ENCODE data around the gene TMED1. TPM values are rescaled to one million over a fixed set of nuclear protein-coding genes. Genes with fewer than 3 reads are reported as not detected.
"Not testable (repeated sequence)": the region's sequence is repeated elsewhere in the genome, so short reads cannot be mapped to it uniquely, and the experiment has no call there.

TMED1 gene
- total RNA-seq, result 43.1 and 60.6 TPM in 2 replicates

GRCh38 chr19:10835754-10836478, at the start of gene TMED1:
Gene TMED1 (minus strand): TSS chr19:10836212. CDS start chr19:10836191, 21 bp downstream.
- DNase-seq, result peak; percentile 100

GRCh38 chr19:10885201-10886169, 49.5 kb upstream of the TMED1 start:
- DNase-seq, result peak; percentile 28

GRCh38 chr19:10884274-10884673, 48.3 kb upstream of the TMED1 start:
- no peak for DNase-seq

GRCh38 chr19:10882108-10882457, 46.1 kb upstream of the TMED1 start:
- no peak for DNase-seq

GRCh38 chr19:10881403-10882107, 45.5 kb upstream of the TMED1 start:
- DNase-seq, result no peak

GRCh38 chr19:10878253-10878652, 42.2 kb upstream of the TMED1 start:
- DNase-seq, result no peak

GRCh38 chr19:10877608-10878007, 41.6 kb upstream of the TMED1 start:
- not testable (repeated sequence) for DNase-seq

GRCh38 chr19:10876459-10877240, 40.6 kb upstream of the TMED1 start:
- DNase-seq, result no peak

- no peak for DNase-seq
Measured at GRCh38 chr19:10874024-10874423, 38.0 kb upstream of the TMED1 start.

GRCh38 chr19:10872546-10873107, 36.6 kb upstream of the TMED1 start:
- DNase-seq, result no peak

- peak; percentile 34 for DNase-seq
Measured at GRCh38 chr19:10871711-10872545, 35.9 kb upstream of the TMED1 start.

- DNase-seq, result peak; percentile 99
Measured at GRCh38 chr19:10870955-10871603, 35.1 kb upstream of the TMED1 start, which contains the start of gene CARM1. Gene CARM1 (plus strand): TSS chr19:10871553. CDS start chr19:10871703, 150 bp downstream.

- DNase-seq, result no peak
Measured at GRCh38 chr19:10870501-10870954, 34.5 kb upstream of the TMED1 start.

GRCh38 chr19:10869872-10870311, 33.9 kb upstream of the TMED1 start:
- not testable (repeated sequence) for DNase-seq

GRCh38 chr19:10868872-10869547, 33.0 kb upstream of the TMED1 start:
- no peak for DNase-seq

- no peak for DNase-seq
Measured at GRCh38 chr19:10866495-10866894, 30.5 kb upstream of the TMED1 start.

GRCh38 chr19:10864538-10864899, 28.5 kb upstream of the TMED1 start:
- DNase-seq, result peak; percentile 86

- DNase-seq, result no peak
Measured at GRCh38 chr19:10863107-10863717, 27.2 kb upstream of the TMED1 start.

GRCh38 chr19:10862561-10863106, 26.6 kb upstream of the TMED1 start:
- DNase-seq, result no peak

Data from dermis blood vessel endothelial cell (primary cell).